Right lobe of liver (tissue), 4 donors: ENCODE data around the gene RASGRF2.

Experiments
- POLR2A ChIP-seq: fragments of 450-650 bp; IDR thresholded peaks from one replicate; pipeline ENCODE4 v1.6.1; 2017; ENCODE audit warnings: antibody characterized with exemption, mild to moderate bottlenecking
- TF ChIP-seq, protein P1 (sequence below), 4 donors: fragments of 200-600 bp in 3 of 4; fragments of 450-650 bp in 1 of 4; IDR thresholded peaks; one replicate each; pipeline versions ENCODE4 v1.5.1 to v1.8.0; 2016 to 2022; ENCODE audit warnings: antibody characterized with exemption in 4 of 4, mild to moderate bottlenecking in 2 of 4
- donor health status: DM: no; HTN: no; CAD: no.
- donor health status: DM: no; HTN: no; CAD: no.
- donor health status: DM: no; HTN: yes; CAD: no.

DNA sequence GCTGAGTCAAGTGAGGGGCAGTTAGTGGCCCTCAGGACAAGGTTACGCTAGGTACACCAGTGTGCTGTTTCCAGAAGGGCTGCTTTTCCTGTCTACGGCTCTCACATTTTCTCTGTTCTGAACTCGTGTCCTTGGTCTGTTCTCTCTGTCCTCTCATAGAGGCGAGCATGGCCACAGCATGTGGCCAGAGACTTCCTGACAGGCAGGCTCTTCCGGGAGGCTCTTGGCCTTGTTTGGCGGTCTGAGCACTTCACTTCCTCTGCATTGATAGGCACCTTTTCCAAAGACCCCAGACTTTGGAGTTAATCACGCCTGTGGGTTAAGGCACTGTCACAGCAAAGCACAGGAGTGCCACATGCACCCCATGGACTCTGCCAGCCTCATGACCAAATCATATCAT lies 274.1 kb downstream of the RASGRF2 start:
- TF ChIP-seq, protein P1, sequence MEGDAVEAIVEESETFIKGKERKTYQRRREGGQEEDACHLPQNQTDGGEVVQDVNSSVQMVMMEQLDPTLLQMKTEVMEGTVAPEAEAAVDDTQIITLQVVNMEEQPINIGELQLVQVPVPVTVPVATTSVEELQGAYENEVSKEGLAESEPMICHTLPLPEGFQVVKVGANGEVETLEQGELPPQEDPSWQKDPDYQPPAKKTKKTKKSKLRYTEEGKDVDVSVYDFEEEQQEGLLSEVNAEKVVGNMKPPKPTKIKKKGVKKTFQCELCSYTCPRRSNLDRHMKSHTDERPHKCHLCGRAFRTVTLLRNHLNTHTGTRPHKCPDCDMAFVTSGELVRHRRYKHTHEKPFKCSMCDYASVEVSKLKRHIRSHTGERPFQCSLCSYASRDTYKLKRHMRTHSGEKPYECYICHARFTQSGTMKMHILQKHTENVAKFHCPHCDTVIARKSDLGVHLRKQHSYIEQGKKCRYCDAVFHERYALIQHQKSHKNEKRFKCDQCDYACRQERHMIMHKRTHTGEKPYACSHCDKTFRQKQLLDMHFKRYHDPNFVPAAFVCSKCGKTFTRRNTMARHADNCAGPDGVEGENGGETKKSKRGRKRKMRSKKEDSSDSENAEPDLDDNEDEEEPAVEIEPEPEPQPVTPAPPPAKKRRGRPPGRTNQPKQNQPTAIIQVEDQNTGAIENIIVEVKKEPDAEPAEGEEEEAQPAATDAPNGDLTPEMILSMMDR (IDR thresholded peaks at IDR 0.05) = no peak
- TF ChIP-seq POLR2A = no peak
